ENCODE results near the gene ABCG8.

GRCh38 chr2:43852196-43852730 is 13.5 kb downstream of the ABCG8 start:
- TF ChIP-seq POLR2A (IDR thresholded peaks at IDR 0.05; ENCODE audit: low read depth, low read length) (no peak), TAF1 (IDR thresholded peaks at IDR 0.05; ENCODE audit: low read depth, low read length) (no peak), POLR2AphosphoS5 (IDR thresholded peaks at IDR 0.05; ENCODE audit: low read depth, low read length) (no peak)
